Fibroblast of pulmonary artery (primary cell): ENCODE results near the gene SGCA.
A peak's percentile ranks its signal among the peaks of the same experiment; 100 is the strongest.

ENCODE experiments used
- DNase-seq: peaks from one replicate; pipeline ENCODE4 v3.0.0-alpha.2; 2010; ENCODE audit warnings: low read depth
- H3K4me3 ChIP-seq: replicated peaks from 2 replicates; pipeline ENCODE4 v1.5.1; 2011; ENCODE audit warnings: low read depth, mild to moderate bottlenecking, control low read depth, low read length, moderate library complexity
- TF ChIP-seq, protein P1 (sequence below): IDR thresholded peaks from 2 replicates; pipeline ENCODE4 v1.5.1; 2011; ENCODE audit warnings: mild to moderate bottlenecking, control low read depth, low read length, inconsistent platforms; ENCODE audit errors: missing control alignments

SGCA gene

GRCh38 chr17:50205111-50205962 lies 39.5 kb downstream of the SGCA start:
- TF ChIP-seq, protein P1, sequence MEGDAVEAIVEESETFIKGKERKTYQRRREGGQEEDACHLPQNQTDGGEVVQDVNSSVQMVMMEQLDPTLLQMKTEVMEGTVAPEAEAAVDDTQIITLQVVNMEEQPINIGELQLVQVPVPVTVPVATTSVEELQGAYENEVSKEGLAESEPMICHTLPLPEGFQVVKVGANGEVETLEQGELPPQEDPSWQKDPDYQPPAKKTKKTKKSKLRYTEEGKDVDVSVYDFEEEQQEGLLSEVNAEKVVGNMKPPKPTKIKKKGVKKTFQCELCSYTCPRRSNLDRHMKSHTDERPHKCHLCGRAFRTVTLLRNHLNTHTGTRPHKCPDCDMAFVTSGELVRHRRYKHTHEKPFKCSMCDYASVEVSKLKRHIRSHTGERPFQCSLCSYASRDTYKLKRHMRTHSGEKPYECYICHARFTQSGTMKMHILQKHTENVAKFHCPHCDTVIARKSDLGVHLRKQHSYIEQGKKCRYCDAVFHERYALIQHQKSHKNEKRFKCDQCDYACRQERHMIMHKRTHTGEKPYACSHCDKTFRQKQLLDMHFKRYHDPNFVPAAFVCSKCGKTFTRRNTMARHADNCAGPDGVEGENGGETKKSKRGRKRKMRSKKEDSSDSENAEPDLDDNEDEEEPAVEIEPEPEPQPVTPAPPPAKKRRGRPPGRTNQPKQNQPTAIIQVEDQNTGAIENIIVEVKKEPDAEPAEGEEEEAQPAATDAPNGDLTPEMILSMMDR: no peak
- H3K4me3 ChIP-seq: no peak overlapping the region
- peak; percentile 66 for DNase-seq

DNA sequence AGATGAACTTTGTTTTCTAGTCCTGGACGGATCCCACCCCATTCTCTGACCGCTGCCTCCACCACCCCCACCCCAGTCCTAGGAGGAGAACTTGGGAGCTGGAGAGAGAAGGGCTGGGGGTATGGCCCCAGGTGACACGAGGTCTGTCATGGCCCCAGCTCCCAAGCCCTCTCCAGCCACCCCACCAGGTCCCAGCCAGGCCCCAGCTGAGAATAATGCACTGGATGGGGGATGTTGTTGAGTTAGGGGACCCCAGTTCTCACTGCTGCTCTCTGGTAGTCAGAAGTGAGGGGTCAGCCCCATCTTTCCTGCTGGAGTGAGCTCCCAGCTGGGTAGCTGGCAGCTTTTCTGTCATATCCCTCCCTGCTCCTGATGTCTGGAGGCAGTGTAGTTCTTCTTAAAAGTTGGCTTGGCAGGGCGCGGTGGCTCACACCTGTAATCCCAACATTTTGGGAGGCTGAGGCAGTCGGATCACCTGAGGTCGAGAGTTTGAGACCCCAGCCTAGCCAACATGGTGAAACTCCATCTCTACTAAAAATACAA lies 40.2 kb downstream of the SGCA start:
- TF ChIP-seq, protein P1: no peak
- no peak for DNase-seq
- H3K4me3 ChIP-seq: no peak overlapping the region

DNA sequence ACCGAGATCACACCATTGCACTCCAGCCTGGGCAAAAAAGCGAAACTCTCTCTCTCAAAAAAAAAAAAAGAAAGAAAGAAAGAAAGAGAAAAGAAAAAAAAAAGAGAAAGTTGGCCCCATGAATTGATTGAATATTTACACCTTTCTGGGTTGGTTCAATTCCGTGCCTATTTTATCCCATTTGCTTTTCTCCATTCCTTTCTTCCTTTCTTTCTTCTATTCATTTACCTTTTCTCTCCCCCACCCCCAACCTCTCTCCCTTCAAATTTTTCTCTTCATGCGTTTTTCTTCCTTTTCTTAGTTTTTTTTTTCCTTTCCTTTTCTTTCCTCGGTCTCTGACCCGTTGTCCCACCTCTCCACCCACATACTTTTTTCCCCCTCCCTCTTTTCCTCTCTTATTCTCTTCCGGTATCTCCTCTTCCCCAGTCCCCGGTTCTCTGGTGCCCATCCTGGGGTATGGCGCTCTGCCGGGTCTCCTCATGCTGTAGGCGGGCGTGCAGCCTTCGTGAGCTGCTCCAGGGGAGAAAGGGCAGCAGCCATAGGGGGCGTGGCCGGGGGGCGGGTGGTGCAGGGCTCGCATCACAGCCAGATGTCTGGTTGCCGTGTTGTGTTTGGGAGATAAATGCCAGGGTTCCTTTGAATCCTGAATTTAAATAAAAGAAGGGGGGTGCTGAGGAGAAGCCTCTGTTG lies 40.9 kb downstream of the SGCA start:
- peak; percentile 45 for DNase-seq
- no peak overlapping the region for H3K4me3 ChIP-seq
- TF ChIP-seq, protein P1: no peak

DNA sequence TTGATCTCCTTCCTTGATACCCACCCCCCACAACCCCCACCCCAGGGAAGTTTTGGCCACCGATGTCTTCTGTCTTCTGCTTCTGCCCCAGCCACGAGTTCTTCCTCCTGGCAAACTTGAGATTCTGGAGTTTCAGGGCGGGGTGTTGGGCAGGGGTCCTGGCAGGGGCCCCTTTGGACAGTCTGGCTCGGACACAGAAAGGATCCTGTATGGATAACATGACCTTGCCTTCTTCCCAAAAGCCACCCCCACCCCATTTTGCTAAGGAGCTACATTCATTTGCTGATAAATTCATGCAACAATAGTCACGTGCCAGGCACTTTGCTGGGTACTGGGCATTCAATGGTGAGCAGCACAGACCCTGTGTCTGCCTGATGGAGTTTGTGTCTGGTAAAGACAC lies 41.5 kb downstream of the SGCA start:
- no peak for DNase-seq
- H3K4me3 ChIP-seq: no peak overlapping the region
- TF ChIP-seq, protein P1: no peak

GRCh38 chr17:50207792-50208567 lies 42.2 kb downstream of the SGCA start:
- no peak for DNase-seq
- H3K4me3 ChIP-seq: no peak overlapping the region

GRCh38 chr17:50208611-50209061 lies 42.8 kb downstream of the SGCA start:
- DNase-seq: peak; percentile 11
- TF ChIP-seq, protein P1: no peak
- no peak overlapping the region for H3K4me3 ChIP-seq

More at GRCh38 chr17:50207792-50208567, 42.2 kb downstream of the SGCA start:
- TF ChIP-seq, protein P1: no peak
